B cell (primary cell): Measurements from ENCODE around the gene ECHDC3.

Source experiments
- CTCF ChIP-seq: fragments of 200-600 bp; IDR thresholded peaks from one replicate; pipeline ENCODE4 v1.8.0; 2022; ENCODE audit warnings: antibody characterized with exemption, mild to moderate bottlenecking
- EZH2 ChIP-seq: IDR thresholded peaks from 2 replicates; pipeline ENCODE4 v1.6.1; 2012; ENCODE audit warnings: borderline replicate concordance, low read depth, mild to moderate bottlenecking, moderate library complexity, low read length; ENCODE audit not compliant: insufficient read depth, poor library complexity, severe bottlenecking

- TF ChIP-seq CTCF (no peak), EZH2 (no peak)
Observed at GRCh38 chr10:11756766-11757315, 14.7 kb downstream of the ECHDC3 start.
